ENCODE results near the gene DIP2C.
"Not testable (repeated sequence)": the region's sequence is repeated elsewhere in the genome, so short reads cannot be mapped to it uniquely, and the experiment has no call there.

The DIP2C gene

DNA sequence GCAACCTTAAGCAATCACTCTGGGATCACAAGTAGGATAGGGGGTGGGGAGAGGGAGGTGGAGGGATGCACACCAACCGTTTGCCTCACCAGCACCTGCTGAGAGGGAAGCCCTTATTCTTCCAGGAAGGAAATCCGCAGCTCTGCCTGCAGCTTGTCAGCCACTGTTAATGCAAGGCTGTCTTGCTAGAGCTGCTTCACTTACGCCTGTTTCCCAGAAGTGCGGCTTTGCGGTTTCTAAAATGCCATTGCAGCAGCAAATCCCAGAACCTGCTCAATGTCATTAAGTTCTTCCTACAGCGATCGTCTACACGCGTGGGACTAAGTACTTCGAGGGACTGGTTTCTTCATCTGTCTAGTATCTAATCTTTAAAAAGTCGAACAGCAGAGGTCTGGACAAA lies 363.1 kb downstream of the DIP2C start:
- Mint-ChIP-seq H3K4me3 (no peak overlapping the region), H3K27me3 (no peaks in the 10 kb centered on the region), H3K36me3 (peaks cover 4% of the 10 kb centered on the region), H3K27ac (no peak overlapping the region), H3K4me1 (ENCODE audit: low read depth) (peaks cover 22% of the 10 kb centered on the region), H3K9me3 (ENCODE audit: low read depth) (no peaks in the 10 kb centered on the region)

GRCh38 chr10:325282-325681 lies 364.2 kb downstream of the DIP2C start:
- no peak overlapping the region for H3K27ac Mint-ChIP-seq
- no peaks in the 10 kb centered on the region for H3K9me3 Mint-ChIP-seq (ENCODE audit: low read depth)
- H3K27me3 Mint-ChIP-seq, result no peaks in the 10 kb centered on the region

DNA sequence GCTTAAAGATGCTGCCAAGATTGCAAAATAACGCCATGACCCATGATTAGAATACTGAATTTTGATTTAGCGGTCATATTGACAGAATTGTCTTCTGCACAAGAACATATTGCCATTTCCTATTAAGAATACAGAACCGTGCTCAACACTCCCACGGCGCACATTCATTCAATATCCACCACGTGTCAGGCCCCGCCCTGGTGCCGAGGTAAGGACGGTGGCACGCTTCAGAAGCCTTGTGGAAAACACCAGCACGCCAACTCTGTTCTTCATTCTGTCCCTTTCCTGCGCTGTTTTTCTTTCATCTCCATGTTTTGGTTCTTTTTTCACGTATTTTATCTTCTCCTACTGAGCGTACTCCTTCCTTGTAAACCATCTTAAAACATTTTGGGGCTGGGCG lies 364.9 kb downstream of the DIP2C start:
- H3K36me3 Mint-ChIP-seq, result peaks cover 4% of the 10 kb centered on the region
- no peaks in the 10 kb centered on the region for H3K9me3 Mint-ChIP-seq (ENCODE audit: low read depth)
- peaks cover 13% of the 10 kb centered on the region for H3K4me1 Mint-ChIP-seq (ENCODE audit: low read depth)
- H3K27ac Mint-ChIP-seq, result no peak overlapping the region
- H3K27me3 Mint-ChIP-seq, result no peaks in the 10 kb centered on the region
- H3K4me3 Mint-ChIP-seq, result no peak overlapping the region

More at GRCh38 chr10:325282-325681, 364.2 kb downstream of the DIP2C start:
- peaks cover 19% of the 10 kb centered on the region for H3K4me1 Mint-ChIP-seq (ENCODE audit: low read depth)
- no peak overlapping the region for H3K4me3 Mint-ChIP-seq
- H3K36me3 Mint-ChIP-seq, result peaks cover 4% of the 10 kb centered on the region

DNA sequence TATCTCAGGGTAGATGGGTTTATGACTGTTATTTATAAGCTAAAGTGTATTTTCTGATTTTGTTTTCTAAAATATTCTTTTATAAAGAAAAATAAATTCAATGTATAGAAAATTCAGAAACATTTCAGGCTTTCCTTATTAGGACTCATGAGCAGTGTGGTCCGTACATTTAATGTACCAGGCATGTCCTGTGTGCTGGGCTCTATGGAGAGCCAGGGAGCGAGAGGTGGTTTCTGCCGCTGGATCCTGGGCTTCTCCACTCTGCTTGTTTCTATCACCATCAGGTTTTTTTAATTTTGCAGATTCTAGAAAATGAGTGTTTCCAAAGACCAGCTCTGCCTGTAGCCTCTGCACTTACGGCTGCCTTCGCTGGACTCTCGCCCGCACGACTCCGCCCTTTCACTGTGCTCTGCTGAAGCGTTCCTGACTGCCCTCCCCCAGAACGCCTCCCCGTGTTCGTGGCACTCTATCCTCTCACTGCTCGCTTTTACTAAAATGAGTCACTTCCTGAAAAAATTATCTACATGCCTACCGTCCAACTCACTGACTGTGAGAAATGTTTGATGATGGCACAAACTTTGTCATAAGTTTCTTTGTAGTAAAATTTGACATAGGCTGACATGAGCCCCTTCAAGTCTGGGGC lies 365.7 kb downstream of the DIP2C start:
- Mint-ChIP-seq H3K4me1 (ENCODE audit: low read depth) (peaks cover 7% of the 10 kb centered on the region), H3K36me3 (peaks cover 4% of the 10 kb centered on the region), H3K27ac (no peak overlapping the region), H3K27me3 (no peaks in the 10 kb centered on the region), H3K9me3 (ENCODE audit: low read depth) (no peaks in the 10 kb centered on the region), H3K4me3 (no peak overlapping the region)

DNA sequence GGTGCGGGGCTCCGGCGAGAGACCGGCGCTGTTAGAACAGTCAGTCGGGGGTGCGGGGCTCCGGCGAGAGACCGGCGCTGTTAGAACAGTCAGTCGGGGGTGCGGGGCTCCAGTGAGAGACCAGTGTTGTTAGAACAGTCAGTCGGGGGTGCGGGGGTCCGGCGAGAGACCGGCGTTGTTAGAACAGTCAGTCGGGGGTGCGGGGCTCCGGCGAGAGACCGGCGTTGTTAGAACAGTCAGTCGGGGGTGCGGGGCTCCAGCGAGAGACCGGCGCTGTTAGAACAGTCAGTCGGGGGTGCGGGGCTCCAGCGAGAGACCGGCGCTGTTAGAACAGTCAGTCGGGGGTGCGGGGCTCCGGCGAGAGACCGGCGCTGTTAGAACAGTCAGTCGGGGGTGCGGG lies 366.4 kb downstream of the DIP2C start:
- H3K4me3 Mint-ChIP-seq; H3K27me3 Mint-ChIP-seq; H3K4me1 Mint-ChIP-seq (ENCODE audit: low read depth); H3K36me3 Mint-ChIP-seq; H3K9me3 Mint-ChIP-seq (ENCODE audit: low read depth); H3K27ac Mint-ChIP-seq: not testable (repeated sequence)

- Mint-ChIP-seq H3K36me3 (no peaks in the 10 kb centered on the region), H3K27ac (no peak overlapping the region), H3K9me3 (ENCODE audit: low read depth) (no peaks in the 10 kb centered on the region), H3K4me3 (no peak overlapping the region), H3K27me3 (no peaks in the 10 kb centered on the region), H3K4me1 (ENCODE audit: low read depth) (peaks cover 18% of the 10 kb centered on the region)
Observed at GRCh38 chr10:320771-321170, 368.7 kb downstream of the DIP2C start.

DNA sequence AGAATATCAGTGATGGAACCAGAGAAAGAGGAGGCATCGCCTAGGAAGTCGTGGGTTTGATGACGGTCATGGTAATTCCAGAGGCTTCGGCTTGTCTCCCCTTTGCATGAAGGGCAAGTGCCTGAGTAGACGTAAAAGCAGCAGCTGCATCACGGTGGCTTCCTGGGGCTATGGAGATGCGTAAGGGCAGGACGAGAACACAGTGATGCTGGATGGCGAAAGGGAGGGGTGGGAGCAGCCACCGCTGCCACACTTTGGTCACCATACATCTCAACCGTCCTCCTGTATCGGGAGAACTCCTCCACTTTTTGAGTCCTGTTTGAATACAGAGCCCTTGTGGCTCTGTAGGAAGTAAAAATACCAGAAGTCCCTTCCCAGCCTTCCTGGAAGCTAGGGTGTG lies 371.5 kb downstream of the DIP2C start:
- Mint-ChIP-seq H3K27ac (no peak overlapping the region), H3K4me1 (ENCODE audit: low read depth) (peaks cover 23% of the 10 kb centered on the region)

GRCh38 chr10:317271-317769 lies 372.1 kb downstream of the DIP2C start:
- Mint-ChIP-seq H3K4me1 (ENCODE audit: low read depth) (peaks cover 23% of the 10 kb centered on the region), H3K36me3 (no peaks in the 10 kb centered on the region), H3K27me3 (no peaks in the 10 kb centered on the region), H3K9me3 (ENCODE audit: low read depth) (no peaks in the 10 kb centered on the region), H3K27ac (peak overlapping the region; percentile 24), H3K4me3 (peak overlapping the region; percentile 36)

More for the DNA sequence above, 371.5 kb downstream of the DIP2C start:
- Mint-ChIP-seq H3K36me3 (no peaks in the 10 kb centered on the region), H3K9me3 (ENCODE audit: low read depth) (no peaks in the 10 kb centered on the region), H3K4me3 (no peak overlapping the region), H3K27me3 (no peaks in the 10 kb centered on the region)

GRCh38 chr10:316390-316789 lies 373.1 kb downstream of the DIP2C start:
- Mint-ChIP-seq H3K36me3 (no peaks in the 10 kb centered on the region), H3K4me1 (ENCODE audit: low read depth) (peaks cover 23% of the 10 kb centered on the region), H3K27me3 (no peaks in the 10 kb centered on the region), H3K4me3 (no peak overlapping the region), H3K9me3 (ENCODE audit: low read depth) (no peaks in the 10 kb centered on the region), H3K27ac (no peak overlapping the region)

GRCh38 chr10:314871-315270 lies 374.6 kb downstream of the DIP2C start:
- H3K27me3 Mint-ChIP-seq, result no peaks in the 10 kb centered on the region
- H3K4me1 Mint-ChIP-seq (ENCODE audit: low read depth), result peaks cover 23% of the 10 kb centered on the region
- H3K36me3 Mint-ChIP-seq, result no peaks in the 10 kb centered on the region
- H3K9me3 Mint-ChIP-seq (ENCODE audit: low read depth), result no peaks in the 10 kb centered on the region
- H3K27ac Mint-ChIP-seq, result no peak overlapping the region
- H3K4me3 Mint-ChIP-seq, result no peak overlapping the region

DNA sequence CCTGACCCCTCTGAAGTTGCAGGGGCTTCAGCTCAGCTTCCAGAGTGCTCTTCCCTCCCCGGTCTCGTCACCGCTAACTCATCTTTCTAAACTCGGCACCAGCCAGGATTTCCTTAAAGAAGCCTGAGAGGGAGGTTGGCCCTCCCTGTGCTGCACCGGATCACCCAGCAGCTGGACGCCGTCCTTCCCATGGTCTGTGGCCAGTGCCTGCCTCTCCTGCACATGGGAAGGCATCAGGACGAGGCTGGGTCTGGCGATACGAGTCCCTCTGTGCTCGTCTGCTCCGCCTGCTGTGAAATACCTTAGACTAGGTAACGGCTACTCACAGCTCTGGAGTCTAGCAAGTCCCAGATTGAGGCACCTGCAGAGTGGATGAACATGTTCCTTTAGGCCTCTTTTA lies 375.1 kb downstream of the DIP2C start:
- H3K27me3 Mint-ChIP-seq, result no peaks in the 10 kb centered on the region
- no peaks in the 10 kb centered on the region for H3K9me3 Mint-ChIP-seq (ENCODE audit: low read depth)
- no peak overlapping the region for H3K4me3 Mint-ChIP-seq
- peaks cover 23% of the 10 kb centered on the region for H3K4me1 Mint-ChIP-seq (ENCODE audit: low read depth)
- no peak overlapping the region for H3K27ac Mint-ChIP-seq
- no peaks in the 10 kb centered on the region for H3K36me3 Mint-ChIP-seq

GRCh38 chr10:311901-312665 lies 377.4 kb downstream of the DIP2C start:
- Mint-ChIP-seq H3K4me3 (no peak overlapping the region), H3K9me3 (ENCODE audit: low read depth) (no peaks in the 10 kb centered on the region), H3K27me3 (no peaks in the 10 kb centered on the region), H3K27ac (no peak overlapping the region), H3K36me3 (no peaks in the 10 kb centered on the region), H3K4me1 (ENCODE audit: low read depth) (peaks cover 14% of the 10 kb centered on the region)

DNA sequence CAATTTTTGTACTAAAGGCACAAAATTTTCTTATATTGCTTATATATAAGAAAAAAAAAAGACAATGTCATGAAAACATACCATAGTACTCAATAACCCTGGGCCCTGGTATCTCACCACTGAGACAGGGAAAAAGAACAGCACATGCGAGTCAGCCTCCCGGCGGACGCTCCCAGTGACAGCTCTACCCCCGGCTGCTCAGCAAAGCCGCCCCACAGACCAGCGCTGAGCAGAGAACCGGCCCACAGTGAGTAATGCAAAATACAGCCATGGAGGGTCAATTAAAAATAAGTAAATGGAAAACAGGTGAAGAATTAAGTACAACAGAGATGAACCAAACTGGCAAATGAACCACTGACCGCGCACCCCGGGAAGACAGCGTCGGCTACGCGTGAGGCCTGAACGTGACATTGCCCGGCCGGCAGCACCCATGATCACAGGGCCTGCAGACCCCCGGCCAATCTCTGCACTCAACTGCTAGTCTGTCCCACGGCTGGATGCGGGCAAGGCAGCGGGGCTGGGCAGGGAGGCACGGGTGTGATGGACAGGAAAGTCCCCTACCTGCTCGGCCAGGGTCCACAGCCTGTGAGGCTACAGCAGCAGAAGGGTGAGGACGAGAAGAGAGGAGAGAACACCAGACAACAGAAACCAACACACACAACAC lies 378.4 kb downstream of the DIP2C start:
- no peaks in the 10 kb centered on the region for H3K9me3 Mint-ChIP-seq (ENCODE audit: low read depth)
- H3K27ac Mint-ChIP-seq, result no peak overlapping the region
- no peaks in the 10 kb centered on the region for H3K27me3 Mint-ChIP-seq
- H3K4me1 Mint-ChIP-seq (ENCODE audit: low read depth), result peaks cover 13% of the 10 kb centered on the region
- no peak overlapping the region for H3K4me3 Mint-ChIP-seq
- no peaks in the 10 kb centered on the region for H3K36me3 Mint-ChIP-seq

DNA sequence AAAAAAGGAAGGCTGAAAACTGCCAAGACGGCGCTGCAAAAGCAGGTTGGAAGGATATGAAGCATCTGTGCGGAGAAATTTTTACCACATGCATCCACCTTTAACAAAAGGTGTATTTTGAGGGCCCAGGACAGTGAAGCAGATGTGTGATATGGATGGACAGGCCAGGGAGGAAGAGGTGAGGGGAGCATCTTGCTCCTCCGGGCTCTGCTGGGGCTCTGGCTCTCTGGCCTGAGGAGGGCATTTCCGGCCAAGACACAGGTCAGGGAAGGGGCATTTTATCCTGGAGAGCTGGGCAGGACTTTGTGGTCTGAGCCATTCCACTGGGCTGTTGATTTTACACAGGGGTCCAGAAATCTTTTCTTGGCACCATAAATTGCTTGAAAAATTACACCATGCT lies 379.1 kb downstream of the DIP2C start:
- Mint-ChIP-seq H3K9me3 (ENCODE audit: low read depth) (no peaks in the 10 kb centered on the region), H3K27me3 (no peaks in the 10 kb centered on the region), H3K27ac (no peak overlapping the region), H3K36me3 (no peaks in the 10 kb centered on the region), H3K4me1 (ENCODE audit: low read depth) (peaks cover 9% of the 10 kb centered on the region), H3K4me3 (no peak overlapping the region)

DNA sequence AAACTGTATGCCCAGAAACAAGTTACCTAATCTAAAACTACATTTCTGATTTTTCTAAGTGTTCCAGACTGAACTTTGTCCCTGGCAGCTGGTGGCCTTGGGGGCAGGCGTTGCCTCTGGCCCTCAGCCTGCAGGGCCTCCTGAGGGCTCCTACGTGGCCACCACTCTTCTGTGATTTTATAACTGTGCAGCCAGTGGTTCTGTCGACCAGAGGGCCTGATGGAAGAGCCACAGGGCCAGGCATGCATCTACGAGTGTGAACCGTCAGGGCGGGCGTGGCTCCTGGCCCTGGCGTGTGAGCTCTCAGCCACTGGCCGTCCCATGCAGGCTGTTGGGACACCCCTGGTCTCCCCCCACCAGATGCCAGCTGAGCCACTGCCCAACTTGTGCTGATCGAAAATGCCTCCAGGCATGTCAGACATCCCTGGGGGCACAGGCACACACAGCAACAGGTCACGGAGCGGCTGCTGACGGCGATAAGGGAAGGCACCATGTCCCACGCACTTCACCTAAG lies 380.8 kb downstream of the DIP2C start:
- Mint-ChIP-seq H3K4me1 (ENCODE audit: low read depth) (no peaks in the 10 kb centered on the region), H3K27me3 (no peaks in the 10 kb centered on the region), H3K4me3 (no peak overlapping the region), H3K27ac (no peak overlapping the region), H3K36me3 (no peaks in the 10 kb centered on the region), H3K9me3 (ENCODE audit: low read depth) (no peaks in the 10 kb centered on the region)
